Fibroblast of skin of back (primary cell): ENCODE results near the gene PACS2.
A peak's percentile ranks its signal among the peaks of the same experiment; 100 is the strongest.
"Not testable (repeated sequence)": the region's sequence is repeated elsewhere in the genome, so short reads cannot be mapped to it uniquely, and the experiment has no call there.

Experiments
- DNase-seq: peaks from one replicate; pipeline ENCODE4 v3.0.0-alpha.2; 2013

PACS2 gene

DNA sequence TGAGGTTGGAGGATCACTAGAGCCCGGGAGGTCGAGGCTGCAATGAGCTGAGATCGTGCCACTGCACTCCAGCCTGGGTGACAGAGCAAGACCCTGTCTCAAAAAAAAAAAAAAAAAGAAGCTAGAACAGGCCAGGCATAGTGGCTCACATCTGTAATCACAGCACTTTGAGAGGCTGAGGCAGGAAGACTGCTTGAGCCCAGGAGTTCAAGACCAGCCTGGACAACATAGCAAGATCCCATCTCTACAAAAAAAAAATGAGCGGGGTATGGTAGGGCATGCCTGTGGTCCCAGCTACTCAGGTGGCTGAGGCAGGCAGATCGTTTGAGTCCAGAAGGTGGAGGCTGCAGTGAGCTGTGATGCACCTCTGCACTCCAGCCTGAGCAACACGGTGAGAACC is 25.6 kb upstream of the PACS2 start:
- DNase-seq = not testable (repeated sequence)

DNA sequence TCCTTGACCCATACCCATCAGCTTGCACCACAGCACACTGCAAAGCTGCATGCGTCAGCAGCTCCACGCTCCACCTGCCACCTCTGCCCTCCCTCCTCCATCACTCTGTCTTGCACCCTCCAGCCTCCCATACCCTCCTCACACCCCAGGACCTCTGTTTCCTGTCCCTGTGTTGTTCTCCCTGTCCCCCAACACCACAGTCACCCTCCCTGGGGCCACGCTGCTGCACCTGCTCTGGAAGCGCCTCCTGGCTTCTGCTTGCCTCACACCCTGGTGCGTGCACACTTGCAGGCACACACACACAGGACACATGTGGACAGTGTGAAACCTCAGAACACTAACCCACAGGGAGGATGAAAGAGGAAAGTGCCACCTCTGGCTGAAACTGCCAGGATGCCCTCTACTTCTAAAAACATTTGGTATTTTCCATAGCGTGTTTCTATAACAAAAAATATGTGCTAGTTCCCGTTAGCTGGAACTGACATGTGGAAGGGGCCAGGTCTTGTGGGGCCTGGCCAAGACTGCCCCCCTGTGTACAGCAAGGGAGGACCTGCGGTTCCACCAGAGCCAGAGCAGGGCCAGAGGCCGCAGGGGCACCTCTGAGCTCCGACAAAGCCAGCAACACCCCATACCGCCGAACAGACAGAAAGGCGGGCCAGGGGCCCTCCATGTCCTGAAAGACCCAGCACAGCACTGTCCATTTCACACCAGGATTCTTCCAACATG is 23.8 kb upstream of the PACS2 start:
- DNase-seq = no peak

DNA sequence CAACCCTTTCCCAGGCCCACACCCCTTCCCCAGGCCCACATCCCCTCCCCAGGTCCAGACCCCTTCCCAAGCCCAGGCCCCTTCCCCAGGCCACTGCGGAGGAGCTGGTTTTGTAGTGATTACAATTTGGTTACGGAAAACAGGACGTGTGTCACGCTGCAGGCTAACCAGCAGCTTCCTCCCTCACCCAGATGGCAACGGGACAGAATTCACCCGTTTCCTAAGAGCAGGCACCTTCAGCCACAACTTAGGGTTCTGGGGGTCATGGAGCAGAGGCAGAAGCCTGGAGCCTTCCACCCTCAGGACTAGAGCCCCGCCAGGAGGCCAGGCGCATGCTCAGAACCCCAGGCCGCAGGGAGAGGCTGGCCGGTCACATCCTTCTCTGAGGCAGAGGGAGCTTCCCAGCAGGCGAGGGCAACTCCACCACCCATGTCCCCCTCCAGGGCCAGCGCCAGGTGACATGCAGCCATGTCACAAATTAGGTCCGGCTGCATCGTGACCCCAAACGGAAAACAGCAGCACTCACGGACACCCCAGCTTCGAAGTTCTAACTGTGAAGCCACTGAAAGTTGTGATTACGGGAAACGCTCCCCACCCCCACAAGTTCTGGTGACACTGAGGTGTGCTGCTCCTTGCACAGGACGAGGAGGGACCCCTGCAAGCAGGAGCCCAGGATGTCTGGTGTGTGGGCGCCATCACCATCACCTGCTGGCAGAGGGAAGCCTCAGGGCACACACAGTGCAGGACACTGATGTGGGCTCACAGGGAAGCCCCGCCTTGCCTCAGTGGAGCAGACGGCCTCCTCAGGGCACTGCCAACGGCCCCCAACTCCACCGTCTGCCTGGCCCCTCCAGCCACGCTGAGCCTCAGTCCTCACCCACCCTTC is 21.5 kb upstream of the PACS2 start:
- DNase-seq = no peak

- DNase-seq = peak; percentile 59
Measured at GRCh38 chr14:105294142-105294597, 20.4 kb upstream of the PACS2 start.

- DNase-seq = not testable (repeated sequence)
Measured at GRCh38 chr14:105297311-105297710, 17.2 kb upstream of the PACS2 start.

DNA sequence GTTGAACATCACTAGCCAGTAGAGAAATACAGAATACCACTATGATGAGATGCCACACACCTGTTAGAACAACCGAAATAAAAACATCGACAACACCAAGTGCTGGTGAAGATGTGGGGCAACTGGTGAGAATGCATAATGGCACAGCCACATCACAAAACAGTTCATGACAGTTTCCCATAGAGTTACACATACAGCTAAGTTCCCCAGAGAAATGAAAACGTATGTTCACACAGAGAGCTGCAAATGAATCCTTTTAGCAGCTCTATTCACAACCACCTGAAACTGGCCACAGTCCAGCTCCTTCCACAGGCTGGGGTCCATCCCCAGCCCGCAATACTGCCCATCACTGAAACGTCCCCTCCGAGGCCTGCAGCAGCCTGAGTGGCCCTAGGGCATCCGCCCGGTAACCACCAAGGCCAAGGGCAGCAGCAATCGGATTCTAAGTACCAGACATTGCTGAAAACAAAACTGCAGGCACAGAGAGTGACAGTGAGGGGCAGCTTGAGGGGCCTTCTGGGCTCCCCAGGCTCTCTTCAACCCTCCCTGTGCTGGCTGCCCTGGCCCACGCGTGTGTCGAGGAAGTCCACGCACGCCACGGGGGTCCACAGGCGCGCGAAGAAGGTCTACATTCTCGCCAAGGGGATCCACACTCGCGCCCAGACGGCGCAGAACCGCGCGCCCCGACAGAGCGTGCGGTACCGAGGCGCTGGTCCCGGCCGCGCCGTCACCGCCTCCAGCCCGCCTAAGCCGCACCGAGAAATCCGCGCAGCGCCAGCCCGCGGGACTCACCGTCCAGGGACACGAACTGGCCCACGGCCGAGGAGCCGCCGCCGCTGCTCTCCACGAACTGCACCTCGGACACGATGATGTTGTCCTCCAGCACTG is 14.7 kb upstream of the PACS2 start:
- no peak for DNase-seq

- DNase-seq = peak; percentile 92
Measured at GRCh38 chr14:105300542-105301102, 13.9 kb upstream of the PACS2 start, which contains the start of gene BRF1. BRF1 (minus strand) TSS chr14:105301001; CDS start chr14:105300629, 372 bp downstream.

GRCh38 chr14:105301103-105301914 is 13.2 kb upstream of the PACS2 start:
- peak; percentile 92 for DNase-seq

GRCh38 chr14:105301915-105302249 is 12.7 kb upstream of the PACS2 start:
- DNase-seq = not testable (repeated sequence)

GRCh38 chr14:105303949-105304348 is 10.6 kb upstream of the PACS2 start:
- DNase-seq = no peak

DNA sequence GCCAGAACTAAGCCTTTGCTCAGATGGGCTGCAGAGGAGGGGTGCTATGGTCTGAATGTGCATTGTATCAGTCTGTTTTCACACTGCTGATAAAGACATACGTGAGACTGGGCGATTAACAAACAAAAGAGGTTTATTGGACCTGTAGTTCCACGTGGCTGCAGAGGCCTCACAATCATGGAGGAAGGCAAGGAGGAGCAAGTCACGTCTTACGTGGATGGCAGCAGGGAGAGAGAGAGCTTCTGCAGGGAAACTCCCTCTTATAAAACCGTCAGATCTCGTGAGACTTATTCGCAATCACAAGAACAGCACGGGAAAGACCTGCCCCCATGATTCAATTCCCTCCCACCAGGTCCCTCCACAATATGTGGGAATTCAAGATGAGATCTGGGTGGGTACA is 10.0 kb upstream of the PACS2 start:
- DNase-seq = no peak

- no peak for DNase-seq
Measured at GRCh38 chr14:105305345-105305744, 9.2 kb upstream of the PACS2 start.

- no peak for DNase-seq
Measured at GRCh38 chr14:105305791-105306190, 8.8 kb upstream of the PACS2 start.

GRCh38 chr14:105307052-105307727 is 7.4 kb upstream of the PACS2 start:
- no peak for DNase-seq

DNA sequence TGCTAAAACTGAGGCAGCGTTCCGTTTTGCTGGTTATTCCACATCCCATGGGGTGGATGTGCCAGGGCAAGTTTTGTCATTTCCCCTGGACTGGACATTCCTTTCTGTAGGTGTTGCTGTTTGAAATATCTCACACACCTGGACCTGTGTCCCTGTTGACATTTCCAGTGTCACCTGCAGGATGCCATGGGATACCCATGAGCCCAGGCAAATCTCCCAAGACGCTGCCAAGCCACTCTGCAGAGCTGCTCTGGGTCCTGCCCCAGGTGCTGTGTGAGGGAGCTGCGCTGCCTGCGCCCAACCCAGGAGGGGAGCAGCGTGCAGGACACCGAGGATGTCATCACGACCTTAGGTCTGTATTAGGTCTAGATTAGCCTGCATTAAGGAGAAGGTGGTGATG is 5.2 kb upstream of the PACS2 start:
- no peak for DNase-seq

- no peak for DNase-seq
Measured at GRCh38 chr14:105311838-105312237, 2.7 kb upstream of the PACS2 start.

- DNase-seq = no peak
Measured at GRCh38 chr14:105312973-105313372, 1.6 kb upstream of the PACS2 start.

GRCh38 chr14:105313381-105314286 is 914 bp upstream of the PACS2 start:
- no peak for DNase-seq

DNA sequence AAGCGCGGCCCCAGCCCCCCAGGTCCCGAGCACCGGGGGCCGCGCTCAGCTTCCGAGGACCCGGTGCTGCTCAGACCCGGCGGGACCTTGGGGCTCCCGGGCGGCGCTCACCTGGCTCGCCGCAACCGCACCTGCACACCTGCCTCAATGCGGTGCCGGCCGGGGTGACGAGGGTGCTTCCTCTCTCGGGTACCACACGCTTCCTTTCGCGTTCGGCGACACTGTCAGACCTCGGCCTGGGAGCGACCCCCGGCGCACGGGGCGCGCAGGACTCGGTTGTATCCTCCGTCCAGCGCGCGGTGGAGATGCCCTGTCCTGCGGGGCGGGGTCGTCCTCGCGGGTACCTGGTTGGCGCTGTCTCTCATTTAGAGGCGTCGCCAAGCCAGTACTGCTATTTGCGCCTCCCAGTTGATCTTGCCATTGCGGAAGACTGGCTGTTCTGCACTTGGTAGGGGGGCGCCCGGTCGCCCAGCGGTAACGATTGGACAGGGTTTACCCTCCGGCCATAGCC is 718 bp downstream of the PACS2 start:
- no peak for DNase-seq
